ENCODE measurements around the gene DPP6.

The DPP6 gene

GRCh38 chr7:154575497-154575896, 523.3 kb downstream of the DPP6 start:
- in situ Hi-C loops (cut with MboI; ENCODE audit: low pct_unique_long_range_greater_than_20kb, low sequenced_read_pairs, unreplicated experiment), result no loop called here
- no peak for DNase-seq (ENCODE audit: low spot score)
- TF ChIP-seq CTCF (IDR thresholded peaks at IDR 0.05; ENCODE audit: extremely low read depth, insufficient read depth, missing control alignments), result no peak

GRCh38 chr7:154576604-154577003, 524.4 kb downstream of the DPP6 start:
- DNase-seq (ENCODE audit: low spot score), result no peak
- in situ Hi-C loops (cut with MboI; ENCODE audit: low pct_unique_long_range_greater_than_20kb, low sequenced_read_pairs, unreplicated experiment), result no loop called here
- TF ChIP-seq CTCF (IDR thresholded peaks at IDR 0.05; ENCODE audit: extremely low read depth, insufficient read depth, missing control alignments), result no peak

- no peak for TF ChIP-seq CTCF (IDR thresholded peaks at IDR 0.05; ENCODE audit: extremely low read depth, insufficient read depth, missing control alignments)
- in situ Hi-C loops (cut with MboI; ENCODE audit: low pct_unique_long_range_greater_than_20kb, low sequenced_read_pairs, unreplicated experiment), result no loop called here
- no peak for DNase-seq (ENCODE audit: low spot score)
Measured at GRCh38 chr7:154577141-154577873, 525.1 kb downstream of the DPP6 start.

GRCh38 chr7:154578336-154578735, 526.1 kb downstream of the DPP6 start:
- no peak for DNase-seq (ENCODE audit: low spot score)
- TF ChIP-seq CTCF (IDR thresholded peaks at IDR 0.05; ENCODE audit: extremely low read depth, insufficient read depth, missing control alignments), result no peak
- in situ Hi-C loops (cut with MboI; ENCODE audit: low pct_unique_long_range_greater_than_20kb, low sequenced_read_pairs, unreplicated experiment), result no loop called here

GRCh38 chr7:154579711-154580110, 527.5 kb downstream of the DPP6 start:
- DNase-seq (ENCODE audit: low spot score), result no peak
- in situ Hi-C loops (cut with MboI; ENCODE audit: low pct_unique_long_range_greater_than_20kb, low sequenced_read_pairs, unreplicated experiment), result no loop called here
- TF ChIP-seq CTCF (IDR thresholded peaks at IDR 0.05; ENCODE audit: extremely low read depth, insufficient read depth, missing control alignments), result no peak

GRCh38 chr7:154581251-154581890, 529.2 kb downstream of the DPP6 start:
- no peak for DNase-seq (ENCODE audit: low spot score)
- in situ Hi-C loops (cut with MboI; ENCODE audit: low pct_unique_long_range_greater_than_20kb, low sequenced_read_pairs, unreplicated experiment), result no loop called here
- TF ChIP-seq CTCF (IDR thresholded peaks at IDR 0.05; ENCODE audit: extremely low read depth, insufficient read depth, missing control alignments), result no peak

All from GM13977 (cell line).